Measurements from ENCODE around the gene RAB33B.

RAB33B gene

GRCh38 chr4:139508581-139509237 is 54.8 kb downstream of the RAB33B start:
- no peak for DNase-seq (ENCODE audit: low spot score)

GRCh38 chr4:139509727-139510410 is 55.9 kb downstream of the RAB33B start:
- no peak for DNase-seq (ENCODE audit: low spot score)

GRCh38 chr4:139511320-139511719 is 57.4 kb downstream of the RAB33B start:
- peak; percentile 66 for DNase-seq (ENCODE audit: low spot score)

GRCh38 chr4:139514382-139515059 is 60.6 kb downstream of the RAB33B start:
- no peak for DNase-seq (ENCODE audit: low spot score)

- DNase-seq (ENCODE audit: low spot score), result no peak
These were observed 61.6 kb downstream of the RAB33B start for GRCh38 chr4:139515531-139515958.

- DNase-seq (ENCODE audit: low spot score), result peak; percentile 72
These were observed 68.0 kb downstream of the RAB33B start for GRCh38 chr4:139521754-139522401.

GRCh38 chr4:139522457-139522856 is 68.5 kb downstream of the RAB33B start:
- DNase-seq (ENCODE audit: low spot score), result no peak

- DNase-seq (ENCODE audit: low spot score), result no peak
These were observed 69.2 kb downstream of the RAB33B start for GRCh38 chr4:139523076-139523475.

GRCh38 chr4:139524062-139524631 is 70.2 kb downstream of the RAB33B start:
- DNase-seq (ENCODE audit: low spot score), result no peak

GRCh38 chr4:139525414-139525813 is 71.5 kb downstream of the RAB33B start:
- DNase-seq (ENCODE audit: low spot score), result no peak
